NCI-H2029 (cell line): Measurements from ENCODE around the gene MOCOS.
"Not testable (repeated sequence)": the region's sequence is repeated elsewhere in the genome, so short reads cannot be mapped to it uniquely, and the experiment has no call there.

Experiments
- DNase-seq: peaks from one replicate; lab custom pipeline; 2025; lab: John Stamatoyannopoulos, UW

The MOCOS gene

DNA sequence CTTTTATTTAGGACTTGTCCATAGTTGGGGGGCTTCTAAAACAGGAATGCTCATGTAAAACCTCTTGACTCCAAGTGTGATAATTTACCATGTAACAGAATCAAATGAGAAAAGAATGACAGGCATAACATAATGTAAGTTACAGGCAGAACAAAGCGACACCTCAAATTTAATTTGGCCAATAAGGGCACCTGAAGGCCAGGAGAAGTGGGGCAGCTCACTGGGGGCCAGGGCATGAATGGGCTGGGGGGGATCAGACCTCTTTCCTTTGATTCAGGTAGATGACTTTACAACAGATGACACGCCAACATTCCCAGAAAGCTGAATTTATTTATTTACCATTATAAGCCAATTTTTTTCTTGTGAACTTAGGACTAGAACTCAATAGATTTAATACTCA is 14.5 kb downstream of the MOCOS start:
- no peak for DNase-seq

DNA sequence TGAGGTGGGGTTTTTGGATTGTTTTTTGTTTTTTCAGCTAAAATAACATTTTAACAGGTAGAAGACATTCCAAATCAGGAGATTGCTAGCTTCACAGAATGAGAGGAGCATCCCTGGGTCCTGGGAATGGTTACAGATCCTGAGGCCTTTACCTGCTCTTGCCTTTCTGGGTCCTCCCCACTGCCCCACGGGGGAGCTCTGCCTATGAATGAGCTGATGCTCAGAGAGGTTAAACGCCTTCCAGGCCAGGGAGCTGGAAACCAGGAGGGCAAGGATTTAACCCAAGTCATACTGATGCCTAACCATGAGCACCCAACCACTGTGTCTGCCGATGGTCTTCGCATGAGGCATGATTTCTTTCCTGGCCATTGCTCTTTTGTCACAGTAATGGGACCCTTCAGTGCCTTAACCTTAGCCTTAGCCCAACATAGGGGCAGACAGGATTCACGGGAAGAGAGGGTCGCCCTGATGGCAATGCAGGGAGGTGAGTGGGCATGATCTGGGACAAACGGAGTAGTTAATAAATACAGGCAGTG is 16.1 kb downstream of the MOCOS start:
- no peak for DNase-seq

DNA sequence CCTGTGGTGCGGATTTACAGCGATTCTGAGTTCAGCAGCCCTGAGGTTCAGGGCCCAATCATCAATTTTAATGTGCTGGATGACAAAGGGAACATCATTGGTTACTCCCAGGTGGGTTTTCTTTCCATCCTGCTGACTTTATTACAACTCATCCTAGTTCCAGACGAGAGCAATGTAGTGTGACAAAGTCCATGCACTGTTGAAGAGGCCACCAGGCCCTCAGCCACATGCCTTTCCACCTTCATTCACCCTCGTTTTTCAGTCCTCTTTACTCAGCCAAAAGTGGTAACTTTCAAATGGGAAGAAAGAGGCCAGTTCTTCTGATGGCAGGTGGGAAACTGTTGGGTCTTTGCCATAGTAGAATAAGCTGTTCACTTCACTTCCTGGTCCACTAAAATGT is 17.9 kb downstream of the MOCOS start:
- DNase-seq = no peak

GRCh38 chr18:36207303-36207702 is 20.0 kb downstream of the MOCOS start:
- DNase-seq = no peak

DNA sequence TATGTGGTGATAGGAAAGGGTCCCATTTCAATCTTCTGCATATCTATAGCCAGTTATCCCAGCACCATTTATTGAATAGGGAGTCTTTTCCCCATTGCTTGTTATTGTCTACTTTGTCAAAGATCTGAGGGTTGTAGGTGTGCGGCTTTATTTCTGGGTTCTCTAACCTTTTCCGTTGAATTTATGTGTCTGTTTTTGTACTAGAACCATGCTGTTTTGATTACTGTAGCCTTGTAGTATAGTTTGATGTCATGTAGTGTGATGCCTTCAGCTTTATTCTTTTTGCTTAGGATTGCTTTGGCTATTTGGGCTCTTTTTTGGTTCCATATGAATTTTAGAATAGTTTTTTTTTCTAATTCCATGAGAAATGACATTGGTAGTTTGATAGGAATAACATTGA is 20.7 kb downstream of the MOCOS start:
- not testable (repeated sequence) for DNase-seq

DNA sequence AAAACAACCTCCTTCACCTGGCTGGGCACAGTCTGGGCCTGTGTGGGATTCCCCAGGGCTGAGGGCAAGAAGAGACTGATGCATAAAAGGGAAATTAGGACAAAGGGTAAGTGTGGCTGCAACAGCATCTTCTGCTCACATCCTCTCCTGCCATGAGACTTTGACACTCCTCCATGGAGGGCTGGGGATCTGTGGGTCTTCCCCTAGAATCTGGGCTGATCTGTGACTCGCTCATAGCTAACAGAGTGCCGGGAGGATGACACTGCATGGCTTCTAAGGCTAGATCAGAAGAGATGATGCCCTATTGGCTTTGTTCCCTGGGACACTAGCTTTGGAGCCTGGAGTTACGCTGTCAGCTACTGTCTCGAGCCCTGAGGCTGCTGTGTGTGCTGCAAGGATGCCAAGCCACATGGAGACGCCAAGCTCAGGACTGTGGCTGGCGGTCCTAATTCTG is 24.3 kb downstream of the MOCOS start:
- no peak for DNase-seq

- DNase-seq = no peak
Measured at GRCh38 chr18:36212301-36213171, 25.2 kb downstream of the MOCOS start.

GRCh38 chr18:36214811-36215210 is 27.5 kb downstream of the MOCOS start:
- no peak for DNase-seq

DNA sequence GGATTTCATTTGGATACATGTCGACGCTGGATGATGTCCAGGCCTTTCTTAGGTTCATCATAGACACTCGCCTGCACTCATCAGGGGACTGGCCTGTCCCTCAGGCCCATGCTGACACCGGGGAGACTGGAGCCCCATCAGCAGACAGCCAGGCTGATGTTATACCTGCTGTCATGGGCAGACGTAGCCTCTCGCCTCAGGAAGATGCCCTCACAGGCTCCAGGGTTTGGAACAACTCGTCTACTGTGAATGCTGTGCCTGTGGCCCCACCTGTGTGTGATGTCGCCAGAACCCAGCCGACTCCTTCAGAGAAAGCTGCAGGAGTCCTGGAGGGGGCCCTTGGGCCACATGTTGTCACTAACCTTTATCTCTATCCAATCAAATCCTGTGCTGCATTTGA is 28.3 kb downstream of the MOCOS start:
- no peak for DNase-seq

DNA sequence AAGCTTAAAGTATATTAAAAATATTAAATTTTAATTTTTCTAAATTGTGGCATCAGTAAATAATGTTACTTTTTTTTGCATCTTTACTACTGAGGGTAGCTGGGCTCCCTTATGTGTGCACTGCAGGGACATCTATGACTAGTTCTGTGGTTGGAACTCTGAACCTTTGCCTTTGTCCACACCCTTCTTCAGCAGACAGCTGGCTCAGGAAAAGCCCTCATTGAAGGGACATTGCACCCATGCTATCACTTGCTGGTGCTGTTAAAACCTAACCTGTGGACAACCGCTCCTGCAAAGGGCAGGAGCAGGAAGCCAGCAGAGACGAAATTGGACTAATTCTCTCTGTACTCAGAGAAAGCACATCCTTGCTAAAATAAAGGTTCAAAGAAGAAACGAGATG is 30.1 kb downstream of the MOCOS start:
- no peak for DNase-seq

- DNase-seq = no peak
Measured at GRCh38 chr18:36229188-36229587, 41.9 kb downstream of the MOCOS start.

DNA sequence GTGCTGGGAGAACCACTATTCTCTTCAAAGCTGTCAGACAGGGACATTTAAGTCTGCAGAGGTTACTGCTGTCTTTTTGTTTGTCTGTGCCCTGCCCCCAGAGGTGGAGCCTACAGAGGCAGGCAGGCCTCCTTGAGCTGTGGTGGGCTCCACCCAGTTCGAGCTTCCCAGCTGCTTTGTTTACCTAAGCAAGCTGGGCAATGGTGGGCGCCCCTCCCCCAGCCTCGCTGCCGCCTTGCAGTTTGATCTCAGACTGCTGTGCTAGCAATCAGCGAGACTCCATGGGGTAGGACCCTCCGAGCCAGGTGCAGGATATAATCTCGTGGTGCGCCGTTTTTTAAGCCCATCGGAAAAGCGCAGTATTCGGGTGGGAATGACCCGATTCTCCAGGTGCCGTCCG is 53.2 kb downstream of the MOCOS start:
- DNase-seq = not testable (repeated sequence)

DNA sequence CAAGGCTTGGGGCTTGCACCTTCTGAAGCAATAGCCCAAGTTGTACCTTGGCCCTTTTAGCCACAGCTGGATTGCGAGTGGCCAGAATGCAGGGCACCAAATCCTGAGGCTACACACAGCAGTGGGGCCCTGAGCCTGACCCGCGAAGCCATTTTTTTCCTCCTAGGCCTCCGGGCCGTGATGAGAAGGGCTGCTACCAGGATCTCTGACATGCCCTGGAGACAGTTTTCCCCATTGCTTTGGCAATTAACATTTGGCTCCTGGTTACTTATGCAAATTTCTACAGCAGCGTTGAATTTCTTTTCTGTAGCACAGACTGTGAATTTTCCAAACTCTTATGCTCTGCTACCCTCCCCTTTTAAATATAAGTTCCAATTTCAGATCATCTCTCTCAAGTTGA is 54.5 kb downstream of the MOCOS start:
- DNase-seq = no peak

- DNase-seq = no peak
Measured at GRCh38 chr18:36247036-36247435, 59.7 kb downstream of the MOCOS start.

DNA sequence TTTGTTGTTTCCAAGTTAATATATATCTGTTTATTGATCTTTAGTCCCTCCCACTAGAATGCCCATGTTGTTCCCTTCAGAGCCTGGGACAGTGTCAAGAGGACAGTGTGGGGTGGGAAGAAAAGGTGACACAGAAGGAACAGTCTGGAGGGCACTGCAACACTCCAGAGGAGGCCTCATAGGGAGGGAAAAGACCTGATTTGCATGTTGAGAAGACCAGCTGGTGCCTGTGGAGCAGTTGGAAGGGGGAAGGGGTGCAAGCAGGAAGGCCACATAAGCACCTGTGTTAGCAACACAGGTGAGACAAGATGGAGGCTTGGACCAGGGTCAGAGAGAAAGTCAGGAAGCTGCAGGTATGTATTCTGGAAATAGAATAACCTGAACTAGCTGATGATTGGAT is 62.1 kb downstream of the MOCOS start:
- no peak for DNase-seq

- no peak for DNase-seq
Measured at GRCh38 chr18:36250827-36251226, 63.5 kb downstream of the MOCOS start.

DNA sequence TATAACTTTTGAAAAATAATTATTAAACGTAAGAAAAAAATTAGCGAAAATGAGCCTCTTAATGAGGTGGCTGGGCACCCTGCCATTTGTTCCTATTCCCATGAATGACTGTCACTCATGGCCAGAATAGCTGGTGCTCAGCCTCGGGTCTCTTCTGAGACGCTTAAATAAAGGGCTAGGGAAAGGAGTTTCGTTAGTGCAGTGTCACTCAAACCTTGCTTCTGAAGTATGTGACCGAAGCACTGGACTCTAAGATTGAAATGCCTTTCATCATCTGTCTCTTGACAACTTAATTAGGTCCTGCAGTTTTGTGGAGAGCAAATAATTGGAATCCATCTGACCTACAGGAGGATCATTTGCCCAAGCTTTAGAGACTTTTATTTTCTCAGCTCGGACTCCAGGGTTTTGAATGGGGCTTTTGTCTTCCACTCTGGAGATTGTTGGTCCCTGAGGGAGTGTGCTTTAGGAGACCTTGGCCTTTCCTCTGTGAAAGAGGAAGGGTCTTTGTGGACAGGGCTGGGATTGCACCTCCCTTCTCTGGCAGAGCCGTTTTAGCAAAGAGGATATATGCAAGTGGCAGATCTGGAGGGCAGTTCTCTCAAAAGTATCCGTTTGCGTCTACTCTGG is 67.9 kb downstream of the MOCOS start:
- no peak for DNase-seq

DNA sequence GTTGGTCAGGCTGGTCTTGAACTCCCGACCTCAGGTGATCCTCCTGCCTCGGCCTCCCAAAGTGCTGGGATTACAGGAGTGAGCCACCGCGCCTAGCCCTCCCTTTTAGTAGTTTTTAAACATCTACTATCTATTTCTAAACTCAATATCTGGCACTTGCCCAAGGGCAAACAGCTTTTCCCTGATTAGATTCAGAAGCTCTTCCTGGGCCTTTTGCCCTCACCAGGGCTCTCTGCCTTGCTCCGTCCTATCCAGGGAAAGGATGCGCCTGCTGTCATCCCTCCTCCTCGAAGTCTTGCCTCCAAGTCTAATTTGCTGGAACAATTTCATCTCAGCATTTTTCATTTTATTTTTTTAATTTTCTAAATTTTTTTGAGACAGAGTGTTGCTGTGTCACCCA is 68.8 kb downstream of the MOCOS start:
- no peak for DNase-seq

DNA sequence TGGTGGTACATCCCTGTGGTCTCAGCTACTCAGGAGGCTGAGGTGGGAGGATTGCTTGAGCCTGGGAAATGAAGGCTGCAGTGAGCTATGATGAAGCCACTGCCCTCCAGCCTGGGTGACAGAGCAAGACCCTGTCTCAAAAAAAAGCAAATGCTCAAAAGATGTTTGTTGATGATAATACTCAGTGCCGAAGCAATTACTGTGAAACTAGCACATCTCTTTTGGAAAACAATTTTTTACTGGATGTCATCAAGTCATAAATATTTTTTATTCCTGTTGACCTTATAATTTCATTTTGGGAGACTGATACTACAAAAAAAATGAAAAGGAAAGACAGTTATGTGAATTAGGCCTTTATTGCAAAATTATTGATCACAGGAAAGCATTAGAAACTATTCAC is 75.7 kb downstream of the MOCOS start:
- no peak for DNase-seq

DNA sequence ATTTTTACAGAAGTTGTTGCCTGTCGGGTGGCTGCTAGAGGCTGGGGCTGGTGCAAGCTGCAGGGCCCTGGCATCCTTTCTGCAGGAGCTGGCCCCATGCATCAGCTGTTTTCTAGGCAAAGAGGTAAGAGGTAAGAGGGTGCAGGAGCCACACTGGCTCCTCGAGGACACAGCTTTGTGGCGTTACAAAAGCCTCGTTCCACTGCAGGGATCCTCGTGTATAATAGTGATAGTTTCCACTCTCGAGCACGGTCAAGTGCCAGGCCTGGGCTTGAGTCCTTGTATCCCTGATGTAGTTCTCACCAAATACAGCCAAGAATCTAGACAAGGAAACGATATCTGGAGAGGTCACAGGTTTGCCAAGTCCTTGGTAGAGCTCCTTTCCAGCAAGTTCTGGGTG is 77.0 kb downstream of the MOCOS start:
- DNase-seq = no peak

- DNase-seq = no peak
Measured at GRCh38 chr18:36265015-36265414, 77.7 kb downstream of the MOCOS start.

GRCh38 chr18:36269157-36269556 is 81.9 kb downstream of the MOCOS start:
- no peak for DNase-seq

GRCh38 chr18:36271153-36271552 is 83.9 kb downstream of the MOCOS start:
- no peak for DNase-seq
